Activated CD8-positive, alpha-beta memory T cell treated with anti-CD3 and anti-CD28 coated beads for 1 hour (primary cell): ENCODE results near the gene SALL1.

Experiments
- DNase-seq, 2 donors: peaks; one replicate each; pipeline ENCODE4 v3.0.0-alpha.2; 2020; ENCODE audit warnings: low read depth in 1 of 2; ENCODE audit errors: extremely low read depth in 1 of 2

SALL1 gene

GRCh38 chr16:51157698-51158097 lies 6.6 kb upstream of the SALL1 start:
- no peak for DNase-seq

- DNase-seq = no peak
Measured at GRCh38 chr16:51156807-51157200, 5.7 kb upstream of the SALL1 start.

GRCh38 chr16:51155820-51156806 lies 5.0 kb upstream of the SALL1 start:
- no peak for DNase-seq

- DNase-seq = no peak
Measured at GRCh38 chr16:51155199-51155607, 4.1 kb upstream of the SALL1 start.

GRCh38 chr16:51154271-51155171 lies 3.5 kb upstream of the SALL1 start:
- no peak for DNase-seq

GRCh38 chr16:51153577-51154031 lies 2.5 kb upstream of the SALL1 start:
- DNase-seq = no peak

GRCh38 chr16:51152691-51153576 lies 1.9 kb upstream of the SALL1 start:
- no peak for DNase-seq

GRCh38 chr16:51151961-51152663 lies 1.0 kb upstream of the SALL1 start:
- DNase-seq = no peak

GRCh38 chr16:51151435-51151960 lies 428 bp upstream of the SALL1 start:
- DNase-seq = no peak

GRCh38 chr16:51150165-51150887 lies 744 bp downstream of the SALL1 start:
- no peak for DNase-seq

- no peak for DNase-seq
Measured at GRCh38 chr16:51149721-51150164, 1.3 kb downstream of the SALL1 start.

GRCh38 chr16:51149251-51149661 lies 1.8 kb downstream of the SALL1 start:
- no peak for DNase-seq

- DNase-seq = no peak
Measured at GRCh38 chr16:51148678-51149228, 2.3 kb downstream of the SALL1 start.

GRCh38 chr16:51147776-51148677 lies 3.0 kb downstream of the SALL1 start:
- DNase-seq = no peak

- DNase-seq = no peak
Measured at GRCh38 chr16:51146256-51146924, 4.7 kb downstream of the SALL1 start.

- no peak for DNase-seq
Measured at GRCh38 chr16:51144203-51144602, 6.9 kb downstream of the SALL1 start.
